Keratinocyte (primary cell): Measurements from ENCODE around the gene ZNF264.

Experiments used
- CTCF ChIP-seq, 3 experiments: IDR thresholded peaks in 1 of 3; conservative IDR thresholded peaks in 1 of 3; optimal IDR thresholded peaks in 1 of 3; 2 replicates in 2 of 3; 3 replicates in 1 of 3; pipeline versions ENCODE3 to v1.5.1; 2011; ENCODE audit warnings: low read length in 3 of 3, mild to moderate bottlenecking in 3 of 3, moderate library complexity in 2 of 3, control low read depth in 1 of 3, inconsistent platforms in 1 of 3; ENCODE audit not compliant: insufficient read depth in 2 of 3; ENCODE audit errors: extremely low read depth in 1 of 3
- EZH2 ChIP-seq: IDR thresholded peaks from one replicate; pipeline ENCODE4 v1.6.1; 2012; ENCODE audit warnings: inconsistent platforms, mild to moderate bottlenecking, low read length, moderate library complexity

GRCh38 chr19:57248646-57249045 is 57.3 kb downstream of the ZNF264 start:
- TF ChIP-seq CTCF (optimal IDR thresholded peaks at IDR 0.05 in 1 of 3, IDR thresholded peaks at IDR 0.05 in 1 of 3, conservative IDR thresholded peaks at IDR 0.05 in 1 of 3; ENCODE audit: extremely low read depth in 1 of 3, insufficient read depth in 2 of 3, low read length in 3 of 3) (no peak), EZH2 (no peak)
